GM04503 (cell line): ENCODE results near the gene ZNF581.

Experiments
- DNase-seq: peaks from one replicate; pipeline ENCODE4 v3.0.0-alpha.2; 2012; ENCODE audit warnings: low read depth

The ZNF581 gene

GRCh38 chr19:55643003-55643886, at the start of gene ZNF581:
TSS of gene ZNF581 (plus strand) at chr19:55643649. CDS start at chr19:55644572, 923 bp downstream.
- DNase-seq, result no peak

GRCh38 chr19:55594996-55595545, 48.4 kb upstream of the ZNF581 start:
- DNase-seq, result no peak

GRCh38 chr19:55596304-55596703, 47.1 kb upstream of the ZNF581 start:
- no peak for DNase-seq

- no peak for DNase-seq
Measured at GRCh38 chr19:55597501-55597921, 45.9 kb upstream of the ZNF581 start.

GRCh38 chr19:55598034-55598433, 45.4 kb upstream of the ZNF581 start:
- no peak for DNase-seq

GRCh38 chr19:55598719-55599467, 44.6 kb upstream of the ZNF581 start:
- DNase-seq, result peak; percentile 65

- peak; percentile 92 for DNase-seq
Measured at GRCh38 chr19:55599468-55599841, 44.0 kb upstream of the ZNF581 start, which contains the start of gene FIZ1. TSS of gene FIZ1 (minus strand) at chr19:55599517. CDS start at chr19:55597865, 1,652 bp downstream.

GRCh38 chr19:55599842-55600661, 43.4 kb upstream of the ZNF581 start, which contains the start of gene ZNF524:
TSS of gene ZNF524 (plus strand) at chr19:55600288. CDS start at chr19:55602113, 1,825 bp downstream.
- peak; percentile 80 for DNase-seq

GRCh38 chr19:55600662-55601028, 42.8 kb upstream of the ZNF581 start:
- DNase-seq, result no peak

GRCh38 chr19:55601084-55601483, 42.4 kb upstream of the ZNF581 start:
- no peak for DNase-seq

GRCh38 chr19:55602104-55603001, 41.1 kb upstream of the ZNF581 start:
- no peak for DNase-seq

- no peak for DNase-seq
Measured at GRCh38 chr19:55603115-55603514, 40.3 kb upstream of the ZNF581 start.

- DNase-seq, result no peak
Measured at GRCh38 chr19:55603581-55604292, 39.7 kb upstream of the ZNF581 start.

- peak; percentile 65 for DNase-seq
Measured at GRCh38 chr19:55605207-55605636, 38.2 kb upstream of the ZNF581 start.

- DNase-seq, result peak; percentile 41
Measured at GRCh38 chr19:55605637-55606470, 37.6 kb upstream of the ZNF581 start, which contains the start of gene ZNF865. TSS of gene ZNF865 (plus strand) at chr19:55605647. CDS start at chr19:55613619, 7,972 bp downstream.

- DNase-seq, result no peak
Measured at GRCh38 chr19:55606471-55606787, 37.0 kb upstream of the ZNF581 start.

GRCh38 chr19:55606817-55607216, 36.6 kb upstream of the ZNF581 start:
- no peak for DNase-seq

GRCh38 chr19:55609326-55609725, 34.1 kb upstream of the ZNF581 start:
- DNase-seq, result no peak
